Loucy (cell line): ENCODE results near the gene GPT2.

Experiments
- H2AFZ ChIP-seq: fragments of 200-600 bp; sonication (generic); 2 replicates; pipeline ENCODE4 v1.6.0; 2016; ENCODE audit warnings: antibody characterized with exemption, mild to moderate bottlenecking, low read length, moderate library complexity
- H3F3A ChIP-seq: fragments of 200-600 bp; 2 replicates; pipeline ENCODE4 v1.6.0; 2016; ENCODE audit warnings: antibody characterized with exemption, low read depth, mild to moderate bottlenecking
- H3K27me3 ChIP-seq: fragments of 200-600 bp; sonication (generic); 2 replicates; pipeline ENCODE4 v1.6.1; 2014; ENCODE audit warnings: low read length, mild to moderate bottlenecking; ENCODE audit not compliant: insufficient read depth, poor library complexity, severe bottlenecking
- H3K36me3 ChIP-seq: fragments of 200-600 bp; sonication (generic); 2 replicates; pipeline ENCODE4 v1.6.1; 2016; ENCODE audit warnings: low read length; ENCODE audit not compliant: insufficient read depth
- H3K4me1 ChIP-seq: fragments of 200-600 bp; sonication (generic); 2 replicates; pipeline ENCODE4 v1.5.1; 2014; ENCODE audit warnings: low read length, mild to moderate bottlenecking; ENCODE audit not compliant: insufficient read depth, poor library complexity, severe bottlenecking
- H3K4me2 ChIP-seq: fragments of 200-600 bp; sonication (generic); 2 replicates; pipeline ENCODE4 v1.6.0; 2014; ENCODE audit warnings: antibody characterized with exemption, low read length, low read depth, mild to moderate bottlenecking; ENCODE audit not compliant: poor library complexity, severe bottlenecking
- H3K4me3 ChIP-seq: fragments of 200-600 bp; sonication (generic); 2 replicates; pipeline ENCODE4 v1.5.1; 2014; ENCODE audit warnings: low read length, mild to moderate bottlenecking, mixed read lengths; ENCODE audit not compliant: poor library complexity, severe bottlenecking
- H3K79me2 ChIP-seq: fragments of 200-600 bp; sonication (generic); 2 replicates; pipeline ENCODE4 v1.6.1; 2014; ENCODE audit warnings: low read length; ENCODE audit not compliant: insufficient read depth
- H3K9ac ChIP-seq: fragments of 200-600 bp; sonication (generic); 2 replicates; pipeline ENCODE4 v1.6.0; 2014; ENCODE audit warnings: mild to moderate bottlenecking, low read depth, low read length, moderate library complexity; ENCODE audit not compliant: poor library complexity, severe bottlenecking
- H3K9me2 ChIP-seq: fragments of 200-600 bp; sonication (generic); replicated peaks from 2 replicates; pipeline ENCODE4 v1.6.1; 2016; ENCODE audit warnings: low read depth, low read length, mixed read lengths
- H3K9me3 ChIP-seq: fragments of 200-600 bp; sonication (generic); 2 replicates; pipeline ENCODE4 v1.6.1; 2014; ENCODE audit warnings: mild to moderate bottlenecking, antibody characterized with exemption, low read length, low read depth; ENCODE audit not compliant: insufficient read depth
- H4K20me1 ChIP-seq: fragments of 200-600 bp; sonication (generic); 2 replicates; pipeline ENCODE4 v1.6.0; 2014; ENCODE audit warnings: antibody characterized with exemption, low read length, mild to moderate bottlenecking; ENCODE audit not compliant: insufficient read depth, poor library complexity, severe bottlenecking
- EZH2phosphoT487 ChIP-seq: fragments of 200-600 bp; IDR thresholded peaks from 2 replicates; pipeline ENCODE4 v1.6.1; 2018; ENCODE audit warnings: antibody characterized with exemption, mild to moderate bottlenecking, moderate library complexity, borderline replicate concordance
- TF ChIP-seq, protein P1 (sequence below): fragments of 200-600 bp; sonication (generic); conservative IDR thresholded peaks from 2 replicates; pipeline ENCODE4 v1.5.1; 2014; ENCODE audit warnings: mild to moderate bottlenecking, antibody characterized with exemption, low read length

GPT2 gene

DNA sequence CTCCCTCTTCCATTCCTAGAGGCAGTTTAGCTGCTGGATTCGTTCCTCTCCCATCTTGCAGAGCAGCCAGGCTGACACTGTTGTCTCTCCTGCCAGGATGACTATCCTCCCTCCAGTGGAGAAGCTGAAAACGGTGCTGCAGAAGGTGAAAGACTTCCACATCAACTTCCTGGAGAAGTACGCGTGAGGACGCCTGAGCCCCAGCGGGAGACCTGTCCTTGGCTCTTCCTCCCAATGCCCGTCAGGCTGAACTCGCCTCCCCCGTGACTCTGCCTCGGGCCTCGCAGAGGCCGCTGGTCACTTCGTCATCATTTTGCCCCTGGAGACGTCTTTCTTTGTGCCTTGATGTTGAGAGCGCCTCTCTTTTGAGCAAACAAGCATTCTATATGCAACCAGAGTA, 44.6 kb downstream of the GPT2 start:
- Histone ChIP-seq H2AFZ (peak overlapping the region; percentile 36; the same call in 1 of the 2 replicates), H3K4me2 (no peak overlapping the region), H4K20me1 (no peaks in the 10 kb centered on the region), H3K36me3 (no peaks in the 10 kb centered on the region), H3K27me3 (no peaks in the 10 kb centered on the region), H3K4me1 (peaks cover 3% of the 10 kb centered on the region), H3F3A (no peaks in the 10 kb centered on the region), H3K9ac (no peak overlapping the region), H3K9me3 (no peaks in the 10 kb centered on the region), H3K79me2 (no peaks in the 10 kb centered on the region), H3K9me2 (no peaks in the 10 kb centered on the region), H3K4me3 (no peak overlapping the region)
- TF ChIP-seq, protein P1, sequence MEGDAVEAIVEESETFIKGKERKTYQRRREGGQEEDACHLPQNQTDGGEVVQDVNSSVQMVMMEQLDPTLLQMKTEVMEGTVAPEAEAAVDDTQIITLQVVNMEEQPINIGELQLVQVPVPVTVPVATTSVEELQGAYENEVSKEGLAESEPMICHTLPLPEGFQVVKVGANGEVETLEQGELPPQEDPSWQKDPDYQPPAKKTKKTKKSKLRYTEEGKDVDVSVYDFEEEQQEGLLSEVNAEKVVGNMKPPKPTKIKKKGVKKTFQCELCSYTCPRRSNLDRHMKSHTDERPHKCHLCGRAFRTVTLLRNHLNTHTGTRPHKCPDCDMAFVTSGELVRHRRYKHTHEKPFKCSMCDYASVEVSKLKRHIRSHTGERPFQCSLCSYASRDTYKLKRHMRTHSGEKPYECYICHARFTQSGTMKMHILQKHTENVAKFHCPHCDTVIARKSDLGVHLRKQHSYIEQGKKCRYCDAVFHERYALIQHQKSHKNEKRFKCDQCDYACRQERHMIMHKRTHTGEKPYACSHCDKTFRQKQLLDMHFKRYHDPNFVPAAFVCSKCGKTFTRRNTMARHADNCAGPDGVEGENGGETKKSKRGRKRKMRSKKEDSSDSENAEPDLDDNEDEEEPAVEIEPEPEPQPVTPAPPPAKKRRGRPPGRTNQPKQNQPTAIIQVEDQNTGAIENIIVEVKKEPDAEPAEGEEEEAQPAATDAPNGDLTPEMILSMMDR, result no peak
- TF ChIP-seq EZH2phosphoT487, result no peak

- H3K79me2 ChIP-seq, result no peaks in the 10 kb centered on the region
- H3F3A ChIP-seq, result no peaks in the 10 kb centered on the region
- TF ChIP-seq, protein P1, result peak; percentile 92
- TF ChIP-seq EZH2phosphoT487, result no peak
- no peaks in the 10 kb centered on the region for H3K9me3 ChIP-seq
- H3K4me3 ChIP-seq, result peak overlapping the region; percentile 31
- no peaks in the 10 kb centered on the region for H3K9me2 ChIP-seq
- H3K9ac ChIP-seq, result peak overlapping the region; percentile 36
- H3K4me2 ChIP-seq, result peak overlapping the region; percentile 43
- no peaks in the 10 kb centered on the region for H3K27me3 ChIP-seq
- H2AFZ ChIP-seq, result peak overlapping the region; percentile 87
- no peaks in the 10 kb centered on the region for H4K20me1 ChIP-seq
- peaks cover 3% of the 10 kb centered on the region for H3K4me1 ChIP-seq
- H3K36me3 ChIP-seq, result no peaks in the 10 kb centered on the region
Measured at GRCh38 chr16:46929378-46930332, 45.5 kb downstream of the GPT2 start.

GRCh38 chr16:46930861-46931260, 46.7 kb downstream of the GPT2 start:
- H2AFZ ChIP-seq, result no peak overlapping the region
- no peaks in the 10 kb centered on the region for H3K36me3 ChIP-seq

More at GRCh38 chr16:46930861-46931260, 46.7 kb downstream of the GPT2 start:
- Histone ChIP-seq H3F3A (no peaks in the 10 kb centered on the region), H4K20me1 (no peaks in the 10 kb centered on the region), H3K4me2 (no peak overlapping the region), H3K4me1 (peaks cover 3% of the 10 kb centered on the region), H3K27me3 (no peaks in the 10 kb centered on the region), H3K79me2 (no peaks in the 10 kb centered on the region), H3K9me2 (no peaks in the 10 kb centered on the region), H3K9me3 (no peaks in the 10 kb centered on the region), H3K4me3 (no peak overlapping the region), H3K9ac (no peak overlapping the region)
- no peak for TF ChIP-seq EZH2phosphoT487
- TF ChIP-seq, protein P1, result no peak
